OCI-M2 (cell line): ENCODE measurements around the gene SPDYE2B.
"Not testable (repeated sequence)": the region's sequence is repeated elsewhere in the genome, so short reads cannot be mapped to it uniquely, and the experiment has no call there.

Source experiments
- DNase-seq: peaks from one replicate; lab custom pipeline; 2025; ENCODE audit not compliant: unreplicated experiment; lab: John Stamatoyannopoulos, UW

Gene SPDYE2B

DNA sequence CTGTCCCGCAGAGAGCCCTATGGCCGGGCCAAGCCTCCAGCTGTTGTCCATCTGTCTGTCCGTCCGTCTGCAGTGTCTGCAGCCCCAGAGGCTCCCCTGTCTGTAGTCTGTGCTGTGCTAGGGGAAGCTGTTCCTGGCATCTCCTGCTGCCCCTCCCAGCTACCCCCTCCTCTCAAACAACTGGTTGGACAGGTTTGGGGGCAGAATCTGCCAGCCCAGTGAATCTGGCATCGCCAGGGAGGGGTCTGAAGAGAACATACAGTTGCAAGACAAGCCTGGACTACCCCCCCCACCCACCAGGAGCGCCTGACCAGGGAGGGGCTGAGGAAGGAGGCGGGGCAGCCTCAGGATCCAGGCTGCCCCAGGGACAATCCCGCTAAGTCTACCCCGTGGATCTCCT lies 7.4 kb upstream of the SPDYE2B start, which contains the start of gene UPK3BL1:
TSS of gene UPK3BL1 (minus strand) at position 101 of the 400 bp plus-strand sequence. CDS start at position 51, 50 bp downstream.
- DNase-seq = not testable (repeated sequence)

DNA sequence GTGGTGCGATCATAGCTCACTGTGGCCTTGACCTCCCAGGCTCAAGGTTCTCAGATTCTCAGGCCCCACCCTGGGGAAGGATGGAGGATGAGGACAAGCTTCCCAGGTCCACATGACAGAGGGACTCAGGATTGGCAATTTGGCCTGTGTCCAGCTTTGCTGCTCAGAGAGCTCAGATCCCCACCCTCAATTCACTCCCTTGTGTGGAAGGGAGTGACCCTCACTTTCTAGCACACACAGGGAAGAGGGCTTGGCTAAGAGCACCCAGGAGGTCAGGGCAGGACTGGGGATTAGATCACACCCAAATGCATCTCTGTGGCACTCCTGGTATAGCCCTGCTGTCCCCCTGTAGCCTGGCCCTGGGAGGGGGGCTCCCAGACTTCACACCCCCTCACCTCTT lies 6.7 kb upstream of the SPDYE2B start:
- DNase-seq = not testable (repeated sequence)

DNA sequence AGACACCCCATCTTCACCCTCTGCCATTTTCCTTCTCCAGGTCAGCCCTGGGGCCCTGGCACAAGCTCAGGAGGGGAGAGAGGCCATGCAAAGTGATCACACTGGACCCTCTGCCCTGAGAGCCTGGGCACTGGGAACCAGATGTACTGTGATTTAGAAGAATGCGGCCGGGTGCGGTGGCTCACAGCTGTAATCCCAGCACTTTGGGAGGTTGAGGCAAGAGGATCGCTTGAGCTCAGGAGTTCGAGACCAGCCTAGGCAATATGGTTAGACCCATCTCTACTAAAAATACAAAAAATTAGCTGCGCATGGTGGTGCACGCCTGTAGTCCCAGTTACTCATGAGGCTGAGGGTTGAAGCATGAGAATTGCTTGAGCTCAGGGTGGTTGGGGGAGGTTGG lies 2.3 kb upstream of the SPDYE2B start:
- not testable (repeated sequence) for DNase-seq

DNA sequence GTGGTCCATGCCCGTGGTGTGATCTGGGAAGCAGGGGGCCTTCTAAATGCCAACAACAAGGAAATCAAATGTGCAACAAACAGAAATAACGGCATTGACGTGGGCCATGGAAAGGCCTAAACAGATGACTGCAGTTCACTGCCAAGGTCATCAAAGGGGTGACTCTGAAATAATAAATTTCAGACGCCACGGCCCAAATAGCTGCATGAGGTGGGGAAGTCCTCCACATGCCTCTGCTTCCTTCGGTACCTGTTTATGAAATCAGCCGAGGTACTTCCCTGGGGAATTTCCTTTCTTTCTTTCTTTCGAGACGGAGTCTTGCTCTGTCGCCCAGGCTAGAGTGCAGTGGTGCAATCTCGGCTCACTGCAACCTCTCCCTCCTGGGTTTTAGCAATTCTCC lies 14.6 kb downstream of the SPDYE2B start:
- not testable (repeated sequence) for DNase-seq

DNA sequence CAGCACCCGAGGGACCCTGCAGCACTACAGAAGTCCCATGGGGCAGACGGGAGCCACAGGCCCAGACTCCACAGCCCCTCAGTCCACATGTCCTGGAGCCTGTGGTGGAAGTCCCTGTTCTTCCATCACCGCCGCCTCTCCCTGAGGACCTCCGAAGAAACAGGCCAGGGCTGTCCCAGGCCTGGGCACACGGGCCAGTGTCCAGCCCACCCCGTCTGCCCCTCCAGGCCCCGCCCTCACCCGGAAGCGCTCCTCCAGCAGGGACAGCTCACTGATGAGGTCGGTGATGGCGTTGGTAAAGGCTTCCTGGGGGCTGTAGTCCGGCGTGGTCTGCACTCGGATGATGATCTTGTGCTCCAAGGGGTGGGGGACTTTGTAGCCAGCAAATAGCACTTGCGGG lies 16.7 kb downstream of the SPDYE2B start:
- DNase-seq = not testable (repeated sequence)

DNA sequence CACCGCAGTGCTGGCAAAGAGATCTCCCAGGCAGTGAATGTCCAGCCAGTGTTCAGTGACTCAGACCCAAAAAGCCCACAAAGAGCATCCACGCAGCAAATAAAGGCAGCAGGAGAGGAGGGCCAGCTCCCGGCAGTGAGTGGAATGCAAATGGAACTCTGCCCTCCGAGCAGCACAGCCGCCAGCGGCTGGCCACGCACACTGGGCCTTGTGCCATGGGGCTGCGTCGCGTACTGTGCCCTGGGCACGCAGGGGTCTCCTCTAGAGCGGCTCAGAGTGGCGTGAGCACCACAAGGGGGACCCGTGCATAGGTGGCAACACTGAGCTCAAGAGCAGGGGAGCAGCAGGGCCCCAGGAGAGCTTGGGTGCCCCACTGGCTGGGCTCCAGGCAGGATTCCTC lies 17.4 kb downstream of the SPDYE2B start:
- DNase-seq = not testable (repeated sequence)

DNA sequence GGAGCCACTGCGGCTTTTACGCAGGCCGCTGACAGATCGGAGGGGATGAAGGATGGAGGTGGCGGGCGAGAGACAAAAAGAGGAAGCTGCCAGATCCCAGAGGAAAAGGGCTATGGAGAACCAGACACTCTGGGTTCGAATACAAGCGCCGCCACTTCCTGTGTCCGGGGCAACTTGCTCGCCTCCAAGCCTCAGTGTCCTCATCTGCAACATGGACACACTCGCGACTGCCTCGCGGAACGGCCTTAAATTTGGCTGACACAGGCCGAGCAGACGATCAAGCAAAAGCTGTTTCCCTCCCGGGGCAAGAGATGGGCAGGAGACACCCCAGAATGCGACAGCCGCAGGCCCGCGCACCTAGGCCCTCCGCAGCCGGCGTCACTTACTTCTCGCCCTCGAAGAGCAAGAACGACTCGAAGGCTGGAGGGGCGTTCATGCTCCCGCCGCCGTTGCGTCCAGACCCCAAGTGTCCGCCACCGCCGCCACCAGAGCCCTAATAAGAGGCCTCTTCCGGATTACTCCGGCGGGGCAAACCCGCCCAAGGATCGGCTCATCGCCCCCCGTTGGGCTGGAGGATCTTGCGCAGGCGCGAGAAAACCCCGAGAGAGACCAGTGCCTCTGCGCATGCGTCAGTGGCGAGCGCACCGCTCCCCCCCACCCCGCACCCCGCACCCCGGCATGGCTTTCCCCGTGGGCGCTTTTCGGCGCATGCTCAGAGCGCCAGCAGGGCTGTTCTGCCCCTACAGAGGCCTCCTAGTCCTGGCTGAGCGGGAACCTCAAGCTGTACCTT lies 21.2 kb downstream of the SPDYE2B start, which contains the start of gene POLR2J2:
TSS of gene POLR2J2 (minus strand) at position 498 of the 790 bp plus-strand sequence. CDS start at position 436, 62 bp downstream.
- DNase-seq = not testable (repeated sequence)

DNA sequence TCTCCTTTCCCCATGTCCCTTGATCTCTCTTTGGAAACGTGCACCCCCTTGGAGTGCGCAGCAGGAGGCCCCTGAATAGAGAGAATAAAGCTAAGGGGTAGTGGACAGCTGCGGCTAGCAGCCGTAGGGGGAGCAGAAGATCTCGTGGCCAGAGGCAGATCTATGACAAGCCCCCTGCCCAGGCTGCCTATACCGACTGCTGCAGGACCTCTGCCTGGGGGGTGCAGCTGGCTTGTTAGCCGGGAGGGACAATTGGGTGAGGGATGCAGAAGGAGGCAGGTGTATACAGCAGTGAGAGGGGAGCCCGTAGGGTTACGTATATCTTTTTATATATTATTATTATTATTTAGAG lies 21.8 kb downstream of the SPDYE2B start:
- DNase-seq = not testable (repeated sequence)

DNA sequence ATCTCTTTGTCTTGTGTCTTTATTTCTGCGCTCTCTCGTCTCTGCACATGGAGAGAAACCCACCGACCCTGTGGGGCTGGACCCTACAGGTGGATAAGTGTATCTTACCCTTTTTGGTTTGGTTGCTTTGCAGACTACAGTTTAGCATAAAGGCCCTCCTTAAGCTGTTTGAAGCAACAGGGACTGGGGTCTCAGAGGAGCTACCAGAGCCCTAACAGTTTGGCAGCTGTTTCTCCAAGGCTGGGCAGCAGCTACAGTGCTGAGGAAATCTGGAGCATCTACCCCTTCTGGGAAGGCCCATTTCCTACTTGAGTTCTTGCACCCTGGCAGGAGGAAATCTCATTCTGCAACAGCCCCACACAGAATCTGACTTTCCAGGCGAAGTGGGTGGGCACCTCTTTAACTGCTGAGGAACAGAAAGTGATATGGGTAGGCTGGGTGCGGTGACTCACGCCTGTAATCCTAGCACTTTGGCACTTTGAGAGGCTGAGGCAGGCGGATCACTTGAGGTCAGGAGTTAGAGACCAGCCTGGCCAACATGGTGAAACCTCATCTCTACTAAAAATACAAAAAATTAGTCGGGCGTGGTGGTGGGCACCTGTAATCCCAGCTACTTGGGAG lies 23.4 kb downstream of the SPDYE2B start:
- DNase-seq = not testable (repeated sequence)

DNA sequence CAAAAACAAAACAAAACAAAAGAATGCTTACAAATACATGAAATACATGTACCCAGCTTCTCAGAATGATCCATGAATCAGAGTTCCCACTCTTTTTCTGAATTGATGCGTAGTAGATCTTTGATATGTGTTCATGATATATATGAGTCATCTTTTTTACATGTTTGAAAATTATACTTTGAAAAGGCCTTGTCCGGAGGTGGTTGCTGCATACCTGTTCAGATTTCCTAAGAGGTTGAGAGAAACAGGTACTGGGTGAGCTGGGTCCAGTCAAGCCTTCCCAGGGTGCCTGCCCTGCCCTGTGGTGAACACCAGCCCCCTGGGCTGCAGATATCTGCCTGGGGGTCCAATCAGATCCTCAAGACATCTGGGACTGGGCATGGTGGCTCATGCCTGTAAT lies 25.4 kb downstream of the SPDYE2B start:
- not testable (repeated sequence) for DNase-seq

DNA sequence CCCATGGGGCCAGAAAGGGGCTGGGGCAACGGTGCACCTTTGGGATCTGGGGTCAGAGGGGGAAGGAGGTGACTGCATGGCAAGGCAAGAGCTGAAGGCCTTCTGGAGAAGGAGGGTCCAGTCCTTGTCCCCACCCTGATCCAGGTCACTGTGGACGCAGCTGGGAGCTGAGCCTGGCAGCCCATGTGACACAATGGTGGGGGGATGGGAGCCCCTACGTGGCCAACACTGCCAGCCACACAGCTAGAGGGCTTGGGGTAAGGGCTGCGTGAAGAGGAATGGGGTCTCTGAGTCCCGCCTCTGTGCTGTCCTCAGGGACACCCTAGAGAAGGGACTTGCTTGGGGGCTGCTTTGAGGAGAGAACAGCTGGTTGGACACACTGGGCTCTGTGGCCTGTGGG lies 30.7 kb downstream of the SPDYE2B start:
- not testable (repeated sequence) for DNase-seq

DNA sequence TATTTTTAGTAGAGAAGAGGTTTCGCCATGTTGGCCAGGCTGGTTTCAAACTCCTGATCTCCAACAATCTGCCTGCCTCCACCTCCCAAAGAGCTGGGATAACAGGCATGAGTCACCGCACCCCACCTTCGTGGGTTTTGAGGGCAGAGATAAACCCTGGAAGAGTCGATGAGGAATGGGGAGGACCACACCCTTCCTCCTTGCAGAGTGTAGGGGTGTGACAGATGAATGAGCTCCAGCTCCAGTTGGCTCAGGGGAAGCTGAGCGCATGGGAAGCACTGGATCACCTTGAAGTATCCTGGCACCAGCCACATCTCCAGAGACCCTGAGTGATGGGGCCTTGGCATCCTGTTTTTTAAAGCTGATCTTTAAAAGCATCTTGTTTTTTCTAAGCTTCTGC lies 32.4 kb downstream of the SPDYE2B start:
- DNase-seq = not testable (repeated sequence)

DNA sequence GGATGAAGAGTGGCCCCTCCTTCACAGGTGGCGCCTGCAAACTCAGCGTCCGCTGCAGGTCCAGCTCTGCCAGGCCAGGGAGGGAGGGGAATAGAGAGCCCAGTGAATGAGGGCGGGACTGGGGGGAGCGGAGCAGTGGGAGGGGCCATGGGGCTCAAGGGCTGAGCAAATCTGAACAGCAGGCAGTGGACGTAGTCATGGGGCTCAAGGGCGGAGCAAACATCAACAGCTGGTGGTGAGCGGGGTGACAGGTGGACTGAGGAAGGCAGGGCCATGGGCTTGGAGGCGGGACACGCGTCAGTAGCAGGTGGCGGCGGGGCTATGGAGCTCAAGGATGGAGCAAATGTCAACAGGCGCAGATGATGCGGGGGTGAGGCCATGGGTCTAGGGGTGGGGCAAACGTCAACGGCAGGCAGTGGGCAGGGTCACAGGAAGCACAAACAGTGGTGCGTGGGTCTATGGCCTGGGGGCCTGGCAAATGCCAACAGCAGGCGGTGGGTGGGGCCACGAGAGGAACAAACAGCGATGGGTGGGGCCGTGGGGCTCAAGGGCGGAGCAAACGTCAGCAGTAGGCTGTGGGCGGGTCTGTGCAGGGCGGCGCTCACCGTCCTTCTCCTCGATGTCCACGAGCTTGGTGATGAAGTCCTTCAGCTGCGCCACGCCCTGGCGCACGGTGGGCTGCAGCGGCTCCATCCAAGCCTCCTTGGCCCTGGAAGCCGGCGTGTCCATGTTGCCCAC lies 38.3 kb downstream of the SPDYE2B start:
- DNase-seq = not testable (repeated sequence)

DNA sequence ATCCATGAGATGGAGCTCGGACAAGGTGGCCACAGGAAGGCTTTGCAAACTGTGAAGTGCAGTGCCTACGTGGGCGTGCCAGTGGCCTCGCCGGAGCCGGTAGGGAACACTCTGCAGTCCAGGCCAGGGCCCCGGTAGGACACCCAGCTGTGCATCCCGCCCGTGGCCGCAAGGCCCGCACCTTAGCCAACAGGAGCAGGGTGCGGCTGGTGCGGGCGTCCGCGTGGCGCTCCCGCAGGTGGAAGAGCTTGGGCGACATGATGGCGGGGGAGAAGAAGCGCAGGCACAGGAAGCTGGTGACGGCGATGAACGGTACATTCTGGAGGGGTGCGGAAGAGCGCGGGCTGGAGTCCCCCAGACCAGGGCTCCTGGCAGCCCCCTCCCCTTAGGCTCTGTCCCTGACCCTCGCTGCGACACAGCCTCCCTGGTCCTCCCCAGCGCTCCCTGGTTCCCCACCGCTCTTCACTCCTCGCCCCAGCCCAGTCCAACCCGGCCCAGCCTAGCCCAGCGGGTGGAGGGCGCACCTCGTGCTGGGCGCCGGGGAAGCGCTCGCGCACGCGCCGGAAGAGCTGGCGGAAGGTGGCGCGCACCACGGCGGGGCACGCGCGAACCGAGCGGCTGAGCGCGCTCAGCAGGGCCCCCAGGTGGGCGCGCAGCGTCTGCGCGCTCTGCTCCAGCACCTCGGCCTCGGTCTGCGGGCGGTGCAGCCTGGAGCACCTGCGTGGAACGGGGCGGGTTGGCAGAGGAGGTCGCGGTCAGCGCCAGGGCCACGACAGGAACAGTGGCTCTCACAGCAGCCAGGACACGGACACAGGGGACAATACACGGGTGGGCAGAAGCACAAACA lies 39.5 kb downstream of the SPDYE2B start:
- not testable (repeated sequence) for DNase-seq

DNA sequence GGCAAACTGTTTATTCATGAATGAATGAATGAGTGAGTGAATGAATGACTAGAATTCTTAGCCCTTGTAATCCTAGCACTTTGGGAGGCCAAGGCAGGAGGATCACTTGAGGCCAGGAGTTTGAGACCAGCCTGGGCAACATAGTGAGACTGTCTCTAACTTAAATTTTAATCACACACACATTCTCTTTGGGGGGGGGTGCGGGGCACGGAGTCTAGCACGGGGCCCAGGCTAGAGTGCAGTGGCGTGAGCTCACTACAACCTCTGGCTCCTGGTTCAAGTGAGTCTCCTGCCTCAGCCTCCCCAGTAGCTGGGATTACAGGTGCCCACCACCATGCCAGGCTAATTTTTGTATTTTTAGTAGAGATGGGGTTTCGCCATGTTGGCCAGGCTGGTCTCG lies 40.5 kb downstream of the SPDYE2B start:
- DNase-seq = not testable (repeated sequence)

DNA sequence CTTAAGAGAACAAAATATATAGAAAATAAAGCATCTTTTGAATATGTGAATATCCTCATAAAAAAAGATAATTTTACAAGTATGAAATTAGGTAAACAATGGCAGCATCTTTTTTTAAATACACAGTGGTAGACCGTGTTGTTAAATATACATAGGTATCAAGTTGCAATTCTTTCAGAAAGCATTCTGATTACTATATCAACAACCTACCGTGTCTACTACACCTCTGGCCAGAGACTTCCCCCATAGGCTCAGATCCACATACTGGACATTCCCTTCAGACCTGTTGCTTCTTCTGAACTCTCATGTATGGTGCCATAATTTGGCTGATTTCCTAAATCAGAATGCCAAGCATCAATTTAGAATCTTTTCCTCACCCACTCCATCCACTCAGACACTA lies 43.9 kb downstream of the SPDYE2B start:
- DNase-seq = not testable (repeated sequence)

DNA sequence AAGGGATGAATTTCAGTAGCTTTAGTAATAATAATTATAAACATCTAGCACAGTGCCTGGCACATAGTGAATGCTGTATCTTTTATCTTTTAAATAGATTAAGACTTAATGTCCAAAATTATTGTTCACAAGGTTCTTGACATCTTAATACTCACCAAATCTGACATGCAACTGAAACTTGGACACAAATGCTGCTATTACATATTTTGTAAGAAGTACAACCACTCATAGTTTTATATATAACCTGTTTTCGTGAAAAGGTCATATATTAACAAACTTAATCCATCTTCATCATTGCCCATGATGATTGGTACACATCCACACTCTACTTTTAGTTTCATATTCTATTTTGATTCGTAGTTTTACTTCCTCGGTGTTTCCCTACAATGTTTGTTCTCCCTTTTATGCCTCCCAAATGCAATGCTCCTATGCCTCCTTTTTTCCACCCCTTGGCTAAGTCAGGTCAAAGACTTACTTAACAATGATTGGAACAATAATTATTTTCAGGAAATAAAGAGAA lies 45.0 kb downstream of the SPDYE2B start:
- not testable (repeated sequence) for DNase-seq

DNA sequence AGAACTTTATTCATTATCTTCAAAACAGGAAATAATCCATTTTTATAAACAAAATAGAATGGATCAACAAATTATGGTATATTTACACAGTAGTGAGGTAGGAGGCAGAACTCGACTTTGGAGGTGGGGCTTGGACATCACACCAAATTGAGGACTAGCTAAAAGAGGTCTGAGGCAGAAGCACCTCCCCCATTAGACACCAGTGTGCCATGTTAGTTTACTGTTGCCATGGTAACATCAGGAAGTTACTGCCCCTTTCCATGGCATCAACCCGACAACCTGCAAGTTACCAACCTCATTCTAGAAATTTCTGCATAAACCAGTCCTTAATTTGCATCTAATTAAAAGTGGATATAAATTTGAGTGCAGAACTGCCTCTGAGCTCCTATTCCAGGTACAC lies 45.9 kb downstream of the SPDYE2B start:
- DNase-seq = not testable (repeated sequence)

DNA sequence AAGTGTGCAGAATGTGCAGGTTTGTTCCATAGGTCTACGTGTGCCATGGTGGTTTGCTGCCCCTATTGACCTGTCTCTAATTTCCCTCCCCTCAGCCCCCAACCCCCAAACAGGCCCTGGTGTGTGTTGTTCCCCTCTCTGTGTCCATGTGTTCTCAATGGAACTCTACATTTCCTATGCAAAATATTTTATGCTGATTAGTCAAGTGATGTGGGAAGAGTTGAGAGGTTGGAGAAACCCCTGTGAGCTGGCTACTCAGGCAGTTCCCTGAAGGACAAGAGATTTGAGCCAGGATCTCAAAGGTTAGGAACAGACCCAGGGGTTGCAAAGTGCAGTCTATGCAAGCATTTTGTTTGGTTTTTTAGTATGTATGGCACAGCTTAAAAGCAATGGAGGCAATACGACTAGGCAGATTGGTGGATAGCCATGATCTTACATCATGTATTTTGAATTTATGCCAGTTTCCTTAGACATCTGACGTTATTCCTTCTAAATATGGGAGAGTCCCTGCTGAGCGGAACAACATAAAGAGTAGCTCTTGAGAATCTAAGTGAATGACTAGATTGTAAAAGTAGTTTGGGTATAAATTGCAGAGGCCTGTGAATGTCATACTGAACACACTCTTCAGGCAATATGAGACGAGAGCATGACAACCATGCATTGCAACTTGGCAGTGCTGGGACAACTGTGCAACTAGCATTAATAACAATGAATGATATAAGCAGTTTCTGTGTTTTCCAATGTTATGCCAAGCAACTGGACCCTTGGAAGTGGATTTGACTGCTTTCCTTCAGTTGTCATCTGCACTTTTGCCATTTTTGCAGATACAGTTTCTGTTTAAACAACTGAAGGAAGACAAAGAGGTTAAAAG lies 47.8 kb downstream of the SPDYE2B start:
- DNase-seq = not testable (repeated sequence)
